Keratinocyte (primary cell): ENCODE data around the gene TSPAN11. TPM values are rescaled to one million over a fixed set of nuclear protein-coding genes. Genes with fewer than 3 reads are reported as not detected.

ENCODE experiments used
- DNase-seq: peaks from one replicate; pipeline ENCODE4 v3.0.0-alpha.2; 2011; ENCODE audit warnings: low read depth, missing footprints, low spot score
- FAIRE-seq: peaks from 2 replicates; lab custom pipeline; 2011; peaks lifted over from hg19 to GRCh38; lab: Jason Lieb, UNC
- H2AFZ ChIP-seq: 2 replicates; pipeline ENCODE4 v1.6.0; 2012; ENCODE audit warnings: low read length, control low read depth, inconsistent platforms; ENCODE audit not compliant: control insufficient read depth
- H3K27ac ChIP-seq: 2 replicates; pipeline ENCODE4 v1.5.1; 2011; ENCODE audit warnings: low read length; ENCODE audit not compliant: control insufficient read depth, insufficient read depth
- H3K27me3 ChIP-seq: 3 replicates; pipeline ENCODE4 v1.6.0; 2011; ENCODE audit warnings: low read length; ENCODE audit not compliant: control insufficient read depth, insufficient read depth; ENCODE audit errors: extremely low read depth
- H3K36me3 ChIP-seq, 2 experiments: 2 replicates in 1 of 2; 3 replicates in 1 of 2; pipeline ENCODE4 v1.5.1; 2011; ENCODE audit warnings: low read length in 2 of 2, mild to moderate bottlenecking in 1 of 2; ENCODE audit not compliant: control insufficient read depth in 2 of 2, insufficient read depth in 2 of 2; ENCODE audit errors: extremely low read depth in 1 of 2
- H3K4me1 ChIP-seq: 3 replicates; pipeline ENCODE4 v1.5.1; 2011; ENCODE audit warnings: low read length; ENCODE audit not compliant: control insufficient read depth, insufficient read depth; ENCODE audit errors: extremely low read depth
- H3K4me2 ChIP-seq: 3 replicates; pipeline ENCODE4 v1.6.0; 2011; ENCODE audit warnings: low read depth, low read length; ENCODE audit not compliant: control insufficient read depth, insufficient read depth; ENCODE audit errors: extremely low read depth
- H3K4me3 ChIP-seq, 3 experiments: fragments of 200-600 bp in 1 of 3; sonication (generic) in 1 of 3; 2 replicates in 2 of 3; 3 replicates in 1 of 3; pipeline ENCODE4 v1.5.1; 2011 to 2016; ENCODE audit warnings: low read length in 3 of 3, mild to moderate bottlenecking in 3 of 3, control low read depth in 2 of 3, inconsistent platforms in 1 of 3, low read depth in 1 of 3, mixed read lengths in 1 of 3, mixed run types in 1 of 3, moderate library complexity in 1 of 3; ENCODE audit not compliant: control insufficient read depth in 2 of 3, insufficient read depth in 2 of 3; ENCODE audit errors: extremely low read depth in 1 of 3
- H3K79me2 ChIP-seq: 2 replicates; pipeline ENCODE4 v1.6.0; 2012; ENCODE audit warnings: low read length; ENCODE audit not compliant: control insufficient read depth, insufficient read depth
- H3K9ac ChIP-seq: 3 replicates; pipeline ENCODE4 v1.6.0; 2011; ENCODE audit warnings: low read length; ENCODE audit not compliant: control insufficient read depth, insufficient read depth; ENCODE audit errors: extremely low read depth
- H3K9me1 ChIP-seq: 3 replicates; pipeline ENCODE4 v1.6.0; 2011; ENCODE audit warnings: low read length; ENCODE audit not compliant: control insufficient read depth, insufficient read depth; ENCODE audit errors: extremely low read depth
- H3K9me3 ChIP-seq: 2 replicates; pipeline ENCODE4 v1.5.1; 2012; ENCODE audit warnings: low read depth, low read length; ENCODE audit not compliant: control insufficient read depth
- H4K20me1 ChIP-seq: 3 replicates; pipeline ENCODE4 v1.6.0; 2011; ENCODE audit warnings: low read length; ENCODE audit not compliant: control insufficient read depth, insufficient read depth; ENCODE audit errors: extremely low read depth
- EZH2 ChIP-seq: IDR thresholded peaks from one replicate; pipeline ENCODE4 v1.6.1; 2012; ENCODE audit warnings: inconsistent platforms, mild to moderate bottlenecking, low read length, moderate library complexity
- dilution Hi-C: fragments of 300-500 bp; cut with MboI; formaldehyde crosslinking; loops from one replicate; pipeline ENCODE4 v1.7.0; 2020; ENCODE audit warnings: low sequenced_read_pairs; ENCODE audit not compliant: extremely low pct_ligation_motif_present
- polyA plus RNA-seq, 5 experiments: library from polyadenylated mRNA; depleted of rRNA in 3 of 5; stranded (reverse) in 3 of 5; stranded (forward) in 1 of 5; unstranded in 1 of 5; fragments of >200 nt; gene quantifications; 1 replicate in 1 of 5; 2 replicates in 3 of 5; 3 replicates in 1 of 5; pipeline versions ENCODE4 v1.2.1 to v1.2.3, GENCODE V29; 2011 to 2012; ENCODE audit warnings: missing spikeins in 2 of 5, low read depth in 1 of 5, low replicate concordance in 1 of 5
- TF ChIP-seq, protein P1 (sequence below), 3 experiments: IDR thresholded peaks in 1 of 3; conservative IDR thresholded peaks in 1 of 3; optimal IDR thresholded peaks in 1 of 3; 2 replicates in 2 of 3; 3 replicates in 1 of 3; pipeline versions ENCODE3 to v1.5.1; 2011; ENCODE audit warnings: low read length in 3 of 3, mild to moderate bottlenecking in 3 of 3, moderate library complexity in 2 of 3, control low read depth in 1 of 3, inconsistent platforms in 1 of 3; ENCODE audit not compliant: insufficient read depth in 2 of 3; ENCODE audit errors: extremely low read depth in 1 of 3

Gene TSPAN11
- polyA plus RNA-seq, 1 donor (not counting 4 experiments of a cell fraction or from before 2014, with no cell fraction given), result not detected

GRCh38 chr12:30955214-30955613 is 28.7 kb downstream of the TSPAN11 start:
- no peaks in the 10 kb centered on the region for H3K9me1 ChIP-seq
- H3K27ac ChIP-seq, result no peak overlapping the region
- TF ChIP-seq, protein P1, sequence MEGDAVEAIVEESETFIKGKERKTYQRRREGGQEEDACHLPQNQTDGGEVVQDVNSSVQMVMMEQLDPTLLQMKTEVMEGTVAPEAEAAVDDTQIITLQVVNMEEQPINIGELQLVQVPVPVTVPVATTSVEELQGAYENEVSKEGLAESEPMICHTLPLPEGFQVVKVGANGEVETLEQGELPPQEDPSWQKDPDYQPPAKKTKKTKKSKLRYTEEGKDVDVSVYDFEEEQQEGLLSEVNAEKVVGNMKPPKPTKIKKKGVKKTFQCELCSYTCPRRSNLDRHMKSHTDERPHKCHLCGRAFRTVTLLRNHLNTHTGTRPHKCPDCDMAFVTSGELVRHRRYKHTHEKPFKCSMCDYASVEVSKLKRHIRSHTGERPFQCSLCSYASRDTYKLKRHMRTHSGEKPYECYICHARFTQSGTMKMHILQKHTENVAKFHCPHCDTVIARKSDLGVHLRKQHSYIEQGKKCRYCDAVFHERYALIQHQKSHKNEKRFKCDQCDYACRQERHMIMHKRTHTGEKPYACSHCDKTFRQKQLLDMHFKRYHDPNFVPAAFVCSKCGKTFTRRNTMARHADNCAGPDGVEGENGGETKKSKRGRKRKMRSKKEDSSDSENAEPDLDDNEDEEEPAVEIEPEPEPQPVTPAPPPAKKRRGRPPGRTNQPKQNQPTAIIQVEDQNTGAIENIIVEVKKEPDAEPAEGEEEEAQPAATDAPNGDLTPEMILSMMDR (optimal IDR thresholded peaks at IDR 0.05 in 1 of 3, IDR thresholded peaks at IDR 0.05 in 1 of 3, conservative IDR thresholded peaks at IDR 0.05 in 1 of 3; ENCODE audit: extremely low read depth in 1 of 3, insufficient read depth in 2 of 3, low read length in 3 of 3), result no peak
- no peak for TF ChIP-seq EZH2
- no peak for DNase-seq
- H3K9ac ChIP-seq, result no peak overlapping the region
- H3K4me2 ChIP-seq, result no peak overlapping the region
- H3K4me1 ChIP-seq, result no peaks in the 10 kb centered on the region
- no peaks in the 10 kb centered on the region for H3K79me2 ChIP-seq
- no peak for FAIRE-seq
- no peaks in the 10 kb centered on the region for H3K9me3 ChIP-seq
- no peaks in the 10 kb centered on the region for H4K20me1 ChIP-seq
- dilution Hi-C loops, result no loop called here
- H2AFZ ChIP-seq, result no peak overlapping the region
- H3K4me3 ChIP-seq, result no peak overlapping the region
- H3K27me3 ChIP-seq, result peaks cover 21% of the 10 kb centered on the region
- no peaks in the 10 kb centered on the region for H3K36me3 ChIP-seq

DNA sequence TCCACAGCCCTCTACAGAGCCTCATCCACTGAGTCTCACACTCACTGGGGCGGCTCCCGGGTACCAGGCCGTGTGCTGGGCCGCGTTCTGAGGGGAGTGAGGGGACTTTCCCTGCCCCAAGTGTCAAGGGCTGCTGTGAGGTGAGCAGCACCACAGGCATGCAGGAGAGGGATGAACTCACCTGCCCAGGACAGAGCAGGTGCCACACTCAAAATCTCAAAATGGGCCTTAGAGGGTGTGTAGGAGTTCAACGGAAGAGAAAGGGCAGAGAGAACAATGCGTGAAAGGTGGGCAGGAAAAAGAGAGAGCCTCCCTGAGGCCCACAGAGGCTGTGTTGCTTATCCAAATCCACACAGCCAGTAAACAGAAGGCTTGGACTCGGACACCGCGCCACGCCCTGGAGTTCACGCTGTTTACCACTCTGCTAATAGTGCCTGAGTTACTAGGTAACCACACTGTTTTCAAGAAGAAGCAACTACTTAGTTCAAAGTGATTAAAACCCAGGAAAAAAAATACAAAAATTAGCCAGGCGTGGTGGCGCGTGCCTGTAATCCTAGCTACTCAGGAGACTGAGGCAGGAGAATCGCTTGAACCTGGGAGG is 32.7 kb downstream of the TSPAN11 start:
- Histone ChIP-seq H3K4me2 (no peak overlapping the region), H3K36me3 (no peaks in the 10 kb centered on the region), H2AFZ (no peak overlapping the region), H3K4me1 (no peaks in the 10 kb centered on the region), H4K20me1 (no peaks in the 10 kb centered on the region), H3K79me2 (no peaks in the 10 kb centered on the region), H3K9ac (no peak overlapping the region), H3K4me3 (no peak overlapping the region), H3K9me3 (no peaks in the 10 kb centered on the region), H3K9me1 (no peaks in the 10 kb centered on the region), H3K27ac (no peak overlapping the region), H3K27me3 (peaks cover 21% of the 10 kb centered on the region)
- FAIRE-seq (no peak), DNase-seq (no peak)
- dilution Hi-C loops, result no loop called here
- no peak for TF ChIP-seq EZH2
- TF ChIP-seq, protein P1 (optimal IDR thresholded peaks at IDR 0.05 in 1 of 3, IDR thresholded peaks at IDR 0.05 in 1 of 3, conservative IDR thresholded peaks at IDR 0.05 in 1 of 3; ENCODE audit: extremely low read depth in 1 of 3, insufficient read depth in 2 of 3, low read length in 3 of 3), result no peak
